Psoas muscle (tissue), 8 donors: ENCODE results near the gene PITPNM3. TPM values are rescaled to one million over a fixed set of nuclear protein-coding genes. Genes with fewer than 3 reads are reported as not detected.

ENCODE experiments used
- ATAC-seq, 4 donors: fragments of 200-7000 bp; cut with Tn5 transposase; one replicate each; pipeline ENCODE4 v1.9.1; 2020; ENCODE audit warnings: moderate library complexity in 3 of 4, mild to moderate bottlenecking in 2 of 4
- DNase-seq, 2 donors: peaks; one replicate each; pipeline ENCODE4 v3.0.0-alpha.2; 2020
- H3K27ac ChIP-seq: fragments of 200-600 bp; one replicate; pipeline ENCODE4 v1.8.0; 2022
- H3K27me3 ChIP-seq, 3 donors: fragments of 200-600 bp in 1 of 3; one replicate each; pipeline versions ENCODE4 v1.6.1 to v1.8.0; 2013 to 2022; ENCODE audit warnings: low read length in 2 of 3, mild to moderate bottlenecking in 2 of 3, moderate library complexity in 1 of 3; ENCODE audit not compliant: insufficient read depth in 3 of 3
- H3K36me3 ChIP-seq, 2 donors: fragments of 200-600 bp in 1 of 2; one replicate each; pipeline versions ENCODE4 v1.6.1 to v1.8.0; 2013 to 2022; ENCODE audit warnings: low read depth in 1 of 2, mild to moderate bottlenecking in 1 of 2, moderate library complexity in 1 of 2; ENCODE audit not compliant: insufficient read depth in 1 of 2
- H3K4me1 ChIP-seq: fragments of 200-600 bp; one replicate; pipeline ENCODE4 v1.8.0; 2022
- H3K4me3 ChIP-seq: fragments of 200-600 bp; one replicate; pipeline ENCODE4 v1.8.0; 2022; ENCODE audit warnings: mild to moderate bottlenecking
- H3K9me3 ChIP-seq: fragments of 200-600 bp; one replicate; pipeline ENCODE4 v1.8.0; 2022
- CTCF ChIP-seq: fragments of 200-600 bp; IDR thresholded peaks from one replicate; pipeline ENCODE4 v1.8.0; 2022; ENCODE audit warnings: antibody characterized with exemption
- WGBS, 3 donors: extraction: QIAGEN DNeasy Blood & Tissue Kit; methylation state at CpG; one replicate each; pipeline versions ENCODE4 v1.1.6 to v1.1.7; 2013; 5-methylcytosine and 5-hydroxymethylcytosine counted together
- intact Hi-C, 2 donors: fragments of 100-400 bp; cut with DNase I; formaldehyde crosslinking; loops; one replicate each; pipeline versions ENCODE4 v1.11.0 to v1.14.2; 2022
- polyA plus RNA-seq, 3 donors: library from polyadenylated mRNA; stranded (reverse); fragments of 200-250 nt; gene quantifications; one replicate each; pipeline ENCODE4 v1.2.3, GENCODE V29; 2013
- total RNA-seq, 4 donors: library from RNA; stranded (reverse); fragmentation: NEBNext Ultra II Directional in 2 of 4; extraction: Animal tissue kit (Norgen Biotek cat#: 25700) in 2 of 4; gene quantifications; one replicate each; pipeline versions ENCODE4 v1.2.1 to v1.2.4, GENCODE V29; 2021 to 2023
- donor health status: healthy with polysubstance abuse.
- donor health status: DM: no; HTN: no; CAD: no; lungs with moderate emphysema.
- donor health status: Bipolar disorder and iron deficiency.
- donor health status: healthy.
- donor health status: DM: yes; HTN: yes; CAD: no.
- donor health status: DM: no; HTN: no; CAD: no.
- donor health status: DM: no; HTN: no; CAD: no.
- donor health status: DM: yes; HTN: yes; CAD: no.

The PITPNM3 gene
- total and polyA plus RNA-seq, 7 donors = 0.08 to 0.65 (median 0.32) TPM

DNA sequence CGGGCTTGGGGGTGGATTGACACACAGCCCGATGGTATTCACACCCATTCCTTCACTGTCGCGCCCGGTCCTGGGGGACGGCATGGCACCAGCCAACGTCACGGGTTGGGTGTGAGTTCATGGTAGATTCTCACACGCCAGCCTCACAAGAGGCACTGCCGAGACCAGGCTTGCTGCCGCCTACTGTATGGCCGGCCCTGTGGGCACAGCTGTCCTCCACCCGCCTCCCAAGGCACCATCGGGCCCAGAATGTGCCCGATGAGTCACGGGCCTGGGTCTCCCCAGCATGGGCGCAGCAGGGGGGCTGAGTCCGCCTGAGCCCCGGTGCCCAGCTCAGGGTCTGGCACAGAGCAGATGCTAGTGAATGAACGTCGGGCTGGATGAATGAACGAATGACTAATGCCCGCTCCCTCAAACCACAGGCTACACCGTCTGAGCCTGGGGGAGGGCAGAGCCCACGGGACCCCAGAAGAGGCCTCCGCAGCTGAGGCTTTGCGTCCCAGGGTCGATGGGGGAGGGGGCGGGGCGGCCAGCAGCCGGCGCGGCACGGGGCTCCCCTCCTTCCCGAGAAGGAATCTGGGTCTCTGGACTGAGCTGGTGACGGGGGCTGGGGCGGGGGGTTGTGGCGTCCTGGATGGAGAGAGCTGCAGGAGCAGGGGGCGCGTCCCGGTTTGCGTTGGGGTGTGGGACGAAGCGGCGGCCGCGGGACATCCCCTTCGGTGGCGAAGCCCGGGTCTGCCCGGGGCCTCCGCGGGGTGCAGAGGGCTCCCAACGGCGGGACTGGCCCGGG lies 829 bp downstream of the PITPNM3 start:
- 1 to 2% (median 2%) methylated on average over 43 to 56 of the region's 56 CpGs for WGBS, 3 donors
- no peak overlapping the region for H3K27ac ChIP-seq
- DNase-seq (no peak), ATAC-seq (peak; percentile 42 to 71 (median 52))
- H3K27me3 ChIP-seq = peaks cover 0 to 59% (median 9%) of the 10 kb centered on the region in 3 donors
- intact Hi-C loops = no loop called here
- peak overlapping the region; percentile 66 for H3K4me3 ChIP-seq
- TF ChIP-seq CTCF = no peak
- no peaks in the 10 kb centered on the region for H3K4me1 ChIP-seq
- no peaks in the 10 kb centered on the region for H3K9me3 ChIP-seq
- H3K36me3 ChIP-seq = no peaks in the 10 kb centered on the region

DNA sequence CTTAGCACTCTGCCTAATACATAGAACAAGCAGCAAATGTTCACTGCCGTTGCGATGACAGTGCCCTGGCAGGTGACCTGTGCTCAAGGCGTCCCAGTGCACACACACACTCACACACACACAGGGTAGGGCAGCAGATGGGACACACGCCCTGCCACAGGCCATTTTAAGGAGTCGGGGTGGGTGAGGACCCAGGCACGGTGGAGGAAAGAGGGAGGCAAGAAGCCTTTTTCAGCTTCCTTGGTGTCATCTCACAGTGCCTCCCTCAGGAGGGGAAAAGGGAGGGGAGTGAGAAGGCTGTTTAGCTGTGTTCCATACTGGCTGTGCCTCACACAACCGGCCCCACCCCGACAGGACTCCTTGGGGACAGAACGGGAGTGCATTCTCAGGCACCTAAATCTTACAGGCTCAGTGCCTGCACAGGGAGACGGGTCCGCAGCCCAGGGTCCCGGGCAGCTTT lies 1.5 kb downstream of the PITPNM3 start:
- peaks cover 0 to 58% (median 9%) of the 10 kb centered on the region in 3 donors for H3K27me3 ChIP-seq
- H3K4me3 ChIP-seq = peak overlapping the region; percentile 66
- intact Hi-C loops = no loop called here
- H3K27ac ChIP-seq = no peak overlapping the region
- H3K36me3 ChIP-seq = no peaks in the 10 kb centered on the region
- 10 to 20% (median 13%) methylated on average over 12 of the region's 12 CpGs for WGBS, 3 donors
- TF ChIP-seq CTCF = no peak
- no peaks in the 10 kb centered on the region for H3K9me3 ChIP-seq
- no peak for DNase-seq
- no peaks in the 10 kb centered on the region for H3K4me1 ChIP-seq
- ATAC-seq = peak in 1 of 4 donors; percentile 26

DNA sequence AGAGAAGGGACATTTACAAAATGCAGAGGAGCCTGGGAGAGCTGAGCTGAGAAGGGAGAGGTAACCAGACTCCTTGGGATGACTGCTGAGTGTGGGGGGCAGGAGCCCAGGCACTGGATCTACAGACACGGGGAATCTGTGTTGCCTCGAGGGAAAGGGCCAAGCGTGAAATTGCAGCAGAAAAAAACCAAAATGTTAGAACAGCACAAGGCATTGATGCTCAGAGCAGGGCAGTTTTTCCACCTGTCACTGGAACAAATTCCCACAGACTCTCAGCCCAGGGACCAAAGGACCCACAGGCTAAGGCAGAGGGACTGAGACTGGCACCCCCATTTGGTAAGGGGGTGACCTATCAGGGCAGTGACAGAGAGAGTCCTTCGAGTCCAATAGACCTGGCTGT lies 2.0 kb downstream of the PITPNM3 start:
- intact Hi-C loops = no loop called here
- Histone ChIP-seq H3K36me3 (no peaks in the 10 kb centered on the region), H3K4me1 (no peaks in the 10 kb centered on the region), H3K27me3 (peaks cover 0 to 53% (median 9%) of the 10 kb centered on the region in 3 donors), H3K4me3 (no peak overlapping the region), H3K27ac (no peak overlapping the region), H3K9me3 (no peaks in the 10 kb centered on the region)
- DNase-seq (no peak), ATAC-seq (no peak)
- WGBS, 3 donors = 37 to 64% (median 46%) methylated on average over 4 of the region's 4 CpGs
- no peak for TF ChIP-seq CTCF

GRCh38 chr17:6551869-6552531 lies 4.4 kb downstream of the PITPNM3 start:
- intact Hi-C loops = no loop called here
- no peak for TF ChIP-seq CTCF
- Histone ChIP-seq H3K4me3 (no peak overlapping the region), H3K27ac (no peak overlapping the region), H3K27me3 (peaks cover 0 to 37% (median 9%) of the 10 kb centered on the region in 3 donors), H3K36me3 (no peaks in the 10 kb centered on the region), H3K9me3 (no peaks in the 10 kb centered on the region), H3K4me1 (no peaks in the 10 kb centered on the region)
- WGBS, 3 donors = 52 to 66% (median 55%) methylated on average over 11 of the region's 11 CpGs
- ATAC-seq (no peak), DNase-seq (no peak)
